Endothelial cell of umbilical vein (primary cell): ENCODE measurements around the gene GAB1. TPM values are rescaled to one million over a fixed set of nuclear protein-coding genes. Genes with fewer than 3 reads are reported as not detected.

Experiments used
- BruUV-seq: library from RNA; stranded (reverse); fragments of 400-500 nt; replicated peaks from 2 replicates; lab custom pipeline; 2021; lab: Mats Ljungman, UMichigan
- CTCF ChIA-PET: fragments of 300-600, 350-600 bp; sonication (Branson Sonifier 250); formaldehyde crosslinking; loops from one replicate; lab custom pipeline; 2021; ENCODE audit warnings: antibody characterized with exemption, inconsistent platforms; lab: Charles Lee
- POLR2A ChIA-PET: fragments of 300-600, 350-600 bp; sonication (Branson Sonifier 250); formaldehyde crosslinking; loops from one replicate; lab custom pipeline; 2021; ENCODE audit warnings: antibody characterized with exemption, inconsistent platforms; lab: Charles Lee
- DNase-seq: peaks from one replicate; pipeline ENCODE4 v3.0.0-alpha.2; 2011; ENCODE audit warnings: low read depth, low spot score
- FAIRE-seq: peaks from 2 replicates; lab custom pipeline; 2011; peaks lifted over from hg19 to GRCh38; lab: Jason Lieb, UNC
- H2AFZ ChIP-seq: 2 replicates; pipeline ENCODE4 v1.6.0; 2012; ENCODE audit warnings: low read depth, low read length, control low read depth, inconsistent platforms
- H3K27ac ChIP-seq: 2 replicates; pipeline ENCODE4 v1.5.1; 2011; ENCODE audit warnings: low read depth, mild to moderate bottlenecking, control low read depth, low read length, moderate library complexity; ENCODE audit not compliant: insufficient read depth
- H3K27me3 ChIP-seq, 2 experiments: 2 replicates each; pipeline versions ENCODE4 v1.6.0 to v1.6.1; 2011; ENCODE audit warnings: low read length in 2 of 2, mixed read lengths in 1 of 2; ENCODE audit not compliant: control insufficient read depth in 2 of 2, insufficient read depth in 2 of 2
- H3K36me3 ChIP-seq, 2 experiments: 2 replicates in 1 of 2; 3 replicates in 1 of 2; pipeline ENCODE4 v1.5.1; 2011; ENCODE audit warnings: low read length in 2 of 2, mild to moderate bottlenecking in 1 of 2, moderate library complexity in 1 of 2; ENCODE audit not compliant: control insufficient read depth in 2 of 2, insufficient read depth in 2 of 2; ENCODE audit errors: extremely low read depth in 1 of 2
- H3K4me1 ChIP-seq: 3 replicates; pipeline ENCODE4 v1.5.1; 2011; ENCODE audit warnings: mild to moderate bottlenecking, low read length; ENCODE audit not compliant: control insufficient read depth, insufficient read depth; ENCODE audit errors: extremely low read depth
- H3K4me2 ChIP-seq: 2 replicates; pipeline ENCODE4 v1.6.1; 2011; ENCODE audit warnings: low read length, control low read depth, mixed read lengths; ENCODE audit not compliant: insufficient read depth
- H3K4me3 ChIP-seq, 3 experiments: fragments of 200-600 bp in 1 of 3; sonication (generic), shearing (Covaris generic) in 1 of 3; replicated peaks in 1 of 3; 2 replicates each; pipeline ENCODE4 v1.5.1; 2011 to 2016; ENCODE audit warnings: control low read depth in 3 of 3, low read length in 3 of 3, mild to moderate bottlenecking in 2 of 3, inconsistent platforms in 1 of 3, low read depth in 1 of 3, moderate library complexity in 1 of 3; ENCODE audit not compliant: insufficient read depth in 1 of 3
- H3K79me2 ChIP-seq: 2 replicates; pipeline ENCODE4 v1.6.0; 2012; ENCODE audit warnings: low read length, inconsistent platforms; ENCODE audit not compliant: control insufficient read depth, insufficient read depth
- H3K9ac ChIP-seq: replicated peaks from 2 replicates; pipeline ENCODE3; 2011; ENCODE audit warnings: low read length, control low read depth; ENCODE audit not compliant: insufficient read depth; ENCODE audit errors: extremely low read depth
- H3K9me1 ChIP-seq: replicated peaks from 3 replicates; pipeline ENCODE4 v1.6.0; 2011; ENCODE audit warnings: mild to moderate bottlenecking, low read length; ENCODE audit not compliant: control insufficient read depth, insufficient read depth; ENCODE audit errors: extremely low read depth
- H3K9me3 ChIP-seq: replicated peaks from 2 replicates; pipeline ENCODE4 v1.5.1; 2012; ENCODE audit warnings: low read length, inconsistent platforms; ENCODE audit not compliant: control insufficient read depth, insufficient read depth
- H4K20me1 ChIP-seq: replicated peaks from 2 replicates; pipeline ENCODE3; 2011; ENCODE audit warnings: mild to moderate bottlenecking, low read length; ENCODE audit not compliant: control insufficient read depth, insufficient read depth; ENCODE audit errors: extremely low read depth
- CTCF ChIP-seq, 2 donors: IDR thresholded peaks; 1 replicate in 1 of 2; 2 replicates in 1 of 2; pipeline ENCODE4 v1.5.1; 2011; ENCODE audit warnings: low read length in 2 of 2, mild to moderate bottlenecking in 2 of 2, moderate library complexity in 2 of 2, control low read depth in 1 of 2, inconsistent platforms in 1 of 2, low read depth in 1 of 2; ENCODE audit not compliant: insufficient read depth in 1 of 2; ENCODE audit errors: extremely low read depth in 1 of 2
- EZH2 ChIP-seq: IDR thresholded peaks from 2 replicates; pipeline ENCODE4 v1.6.1; 2012; ENCODE audit warnings: borderline replicate concordance, low read depth, mild to moderate bottlenecking, moderate library complexity, low read length, inconsistent platforms; ENCODE audit not compliant: severe bottlenecking
- FOS ChIP-seq: IDR thresholded peaks from 2 replicates; pipeline ENCODE4 v1.6.1; 2011; ENCODE audit warnings: mild to moderate bottlenecking, low read length, moderate library complexity, borderline replicate concordance; ENCODE audit not compliant: insufficient read depth
- GATA2 ChIP-seq: IDR thresholded peaks from 2 replicates; pipeline ENCODE4 v1.7.0; 2011; ENCODE audit warnings: low read depth, mild to moderate bottlenecking, moderate library complexity, mixed read lengths, low read length; ENCODE audit not compliant: insufficient read length, insufficient read depth
- JUN ChIP-seq: IDR thresholded peaks from 2 replicates; pipeline ENCODE4 v1.6.1; 2011; ENCODE audit warnings: borderline replicate concordance, low read depth; ENCODE audit not compliant: insufficient read length, insufficient read depth
- MAX ChIP-seq: IDR thresholded peaks from 2 replicates; pipeline ENCODE4 v1.6.1; 2011; ENCODE audit not compliant: insufficient read depth, insufficient read length
- MYC ChIP-seq: IDR thresholded peaks from one replicate; pipeline ENCODE4 v1.6.1; 2011; ENCODE audit warnings: mild to moderate bottlenecking, low read depth, low read length
- POLR2A ChIP-seq: IDR thresholded peaks from 2 replicates; pipeline ENCODE4 v1.6.1; 2012; ENCODE audit warnings: low read depth, mild to moderate bottlenecking, control low read depth, low read length
- POLR2AphosphoS5 ChIP-seq: IDR thresholded peaks from 2 replicates; pipeline ENCODE4 v1.6.1; 2012; ENCODE audit warnings: low read depth, mild to moderate bottlenecking, control low read depth, low read length, moderate library complexity; ENCODE audit not compliant: insufficient read depth
- dilution Hi-C: fragments of 300-500 bp; cut with MboI; formaldehyde crosslinking; loops from one replicate; pipeline ENCODE4 v1.15.0; 2019; ENCODE audit warnings: low sequenced_read_pairs; ENCODE audit not compliant: extremely low pct_ligation_motif_present
- intact Hi-C: fragments of 100-400 bp; cut with micrococcal nuclease; formaldehyde crosslinking; loops from one replicate; pipeline ENCODE4 v1.10.0; 2022
- polyA plus RNA-seq, 4 experiments: library from polyadenylated mRNA; depleted of rRNA in 3 of 4; stranded (reverse) in 3 of 4; unstranded in 1 of 4; fragments of >200 nt; gene quantifications; 2 replicates each; pipeline versions ENCODE4 v1.2.1 to v1.2.3, GENCODE V29; 2011 to 2012; ENCODE audit warnings: missing spikeins in 1 of 4
- total RNA-seq: library from RNA; stranded (reverse); gene quantifications from 2 replicates; pipeline ENCODE4 v1.2.3, GENCODE V29; 2021

GAB1 gene
- total and polyA plus RNA-seq, 2 donors (not counting 3 experiments of a cell fraction or from before 2014, with no cell fraction given): 9.3 to 37.7 TPM

GRCh38 chr4:143345356-143345755, 8.7 kb downstream of the GAB1 start:
- Histone ChIP-seq H3K4me3 (no peak overlapping the region), H3K27me3 (no peaks in the 10 kb centered on the region), H3K27ac (no peak overlapping the region), H3K9me1 (no peaks in the 10 kb centered on the region), H3K36me3 (no peaks in the 10 kb centered on the region), H3K9ac (no peak overlapping the region), H3K9me3 (no peaks in the 10 kb centered on the region), H2AFZ (no peak overlapping the region), H3K4me2 (no peak overlapping the region), H4K20me1 (no peaks in the 10 kb centered on the region), H3K79me2 (no peaks in the 10 kb centered on the region), H3K4me1 (no peaks in the 10 kb centered on the region)
- ChIA-PET CTCF (interaction anchor here (1.1 kb wide), 1 partner anchor 8 kb away, joined by 7 read pairs; the partner anchor contains the start of gene GAB1), POLR2A (no interaction called here)
- FAIRE-seq (no peak), DNase-seq (no peak)
- BruUV-seq: no TSS peak
- dilution Hi-C loops (no loop called here), intact Hi-C loops (no loop called here)
- TF ChIP-seq GATA2: no peak

GRCh38 chr4:143346206-143346605, 9.5 kb downstream of the GAB1 start:
- POLR2A ChIA-PET: no interaction called here
- CTCF ChIA-PET: no interaction called here
- Histone ChIP-seq H3K4me2 (no peak overlapping the region), H3K36me3 (no peaks in the 10 kb centered on the region), H3K9me3 (no peaks in the 10 kb centered on the region), H3K79me2 (no peaks in the 10 kb centered on the region), H2AFZ (no peak overlapping the region), H3K4me1 (no peaks in the 10 kb centered on the region), H3K27ac (no peak overlapping the region), H3K9me1 (no peaks in the 10 kb centered on the region), H4K20me1 (no peaks in the 10 kb centered on the region), H3K4me3 (no peak overlapping the region), H3K27me3 (no peaks in the 10 kb centered on the region), H3K9ac (no peak overlapping the region)
- no peak for TF ChIP-seq FOS
- TF ChIP-seq CTCF (IDR thresholded peaks at IDR 0.05; ENCODE audit: extremely low read depth in 1 of 2, insufficient read depth in 1 of 2, low read depth in 1 of 2, low read length in 2 of 2): no peak
- TF ChIP-seq EZH2: no peak
- no peak for TF ChIP-seq JUN
- TF ChIP-seq MYC: no peak
- no peak for TF ChIP-seq GATA2
- no peak for TF ChIP-seq MAX
- TF ChIP-seq POLR2AphosphoS5: no peak
- TF ChIP-seq POLR2A: no peak
- DNase-seq (no peak), FAIRE-seq (no peak)
- dilution Hi-C loops (no loop called here), intact Hi-C loops (no loop called here)
- no TSS peak for BruUV-seq
